GM19438 (cell line): Measurements from ENCODE around the gene SPPL3.
"Not testable (repeated sequence)": the region's sequence is repeated elsewhere in the genome, so short reads cannot be mapped to it uniquely, and the experiment has no call there.

Experiments used
- ATAC-seq: cut with Tn5 transposase; IDR thresholded peaks from one replicate; pipeline ENCODE4 v1.9.1; 2021; ENCODE audit warnings: low read depth; ENCODE audit not compliant: unreplicated experiment

SPPL3 gene

DNA sequence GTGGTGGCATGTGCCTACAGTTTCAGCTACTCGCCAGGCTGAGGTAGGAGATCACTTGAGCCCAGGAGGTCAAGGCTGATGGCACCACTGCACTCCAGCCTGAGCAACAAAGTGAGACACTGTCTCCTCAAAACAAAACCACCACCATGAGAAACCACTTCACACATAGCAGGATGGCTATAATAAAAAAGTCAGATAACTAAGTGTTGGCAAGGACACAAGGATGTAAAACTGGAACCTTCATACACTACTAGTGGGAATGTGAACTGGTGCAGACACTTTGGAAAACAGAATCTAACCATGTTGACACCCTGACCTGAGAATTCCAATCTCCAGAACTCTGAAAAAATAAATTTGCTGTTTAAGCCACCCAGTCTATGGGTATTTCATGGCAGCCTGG, 110.8 kb downstream of the SPPL3 start:
- no peak for ATAC-seq

- ATAC-seq, result not testable (repeated sequence)
Measured at GRCh38 chr12:120792456-120792855, 111.7 kb downstream of the SPPL3 start.

DNA sequence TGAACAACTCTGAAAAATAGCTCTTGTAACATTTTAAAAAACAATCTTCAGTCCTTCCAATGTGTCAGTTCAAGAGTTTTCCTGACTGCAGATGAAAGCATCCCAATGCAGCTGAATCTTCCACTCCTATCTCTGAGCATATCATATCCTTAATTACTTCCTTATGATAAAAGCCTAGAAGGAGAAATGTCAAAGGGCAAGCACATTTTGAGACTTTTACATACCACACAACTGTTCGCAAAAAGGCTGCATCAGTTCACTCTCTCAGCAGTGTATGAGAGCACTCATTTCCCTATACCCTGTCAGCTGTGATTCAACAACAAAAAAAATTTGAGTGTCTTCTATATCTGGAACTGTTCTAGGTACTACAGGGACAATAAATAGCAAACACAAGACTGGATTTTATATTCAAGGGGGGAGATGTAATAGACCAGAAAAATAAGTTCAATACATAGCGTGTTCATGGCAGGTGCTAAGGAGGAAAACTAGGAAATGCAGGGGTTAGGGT, 112.4 kb downstream of the SPPL3 start:
- no peak for ATAC-seq

GRCh38 chr12:120790114-120790513, 114.0 kb downstream of the SPPL3 start:
- no peak for ATAC-seq

DNA sequence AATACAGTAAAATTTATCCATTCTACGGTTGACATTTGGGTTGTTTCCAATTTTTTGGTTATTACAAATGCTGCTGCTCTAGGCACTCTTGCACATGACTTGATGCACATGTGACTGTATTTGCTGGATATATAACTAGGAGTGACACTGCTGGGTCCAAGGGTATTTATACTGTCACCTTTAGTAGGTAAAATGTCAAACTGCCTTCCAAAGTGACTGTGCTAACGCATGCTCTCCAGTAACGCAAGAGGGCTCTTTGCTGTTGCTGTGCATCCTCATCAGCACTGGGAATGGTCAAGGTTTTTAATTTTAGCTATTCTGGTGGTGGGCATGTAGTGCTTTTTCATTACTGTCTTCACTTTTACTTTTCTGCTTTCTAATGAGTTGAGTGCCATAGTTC, 116.3 kb downstream of the SPPL3 start:
- no peak for ATAC-seq

GRCh38 chr12:120784804-120785203, 119.4 kb downstream of the SPPL3 start:
- ATAC-seq, result no peak

- no peak for ATAC-seq
Measured at GRCh38 chr12:120783197-120783596, 121.0 kb downstream of the SPPL3 start.

- no peak for ATAC-seq
Measured at GRCh38 chr12:120775862-120776552, 128.2 kb downstream of the SPPL3 start.

DNA sequence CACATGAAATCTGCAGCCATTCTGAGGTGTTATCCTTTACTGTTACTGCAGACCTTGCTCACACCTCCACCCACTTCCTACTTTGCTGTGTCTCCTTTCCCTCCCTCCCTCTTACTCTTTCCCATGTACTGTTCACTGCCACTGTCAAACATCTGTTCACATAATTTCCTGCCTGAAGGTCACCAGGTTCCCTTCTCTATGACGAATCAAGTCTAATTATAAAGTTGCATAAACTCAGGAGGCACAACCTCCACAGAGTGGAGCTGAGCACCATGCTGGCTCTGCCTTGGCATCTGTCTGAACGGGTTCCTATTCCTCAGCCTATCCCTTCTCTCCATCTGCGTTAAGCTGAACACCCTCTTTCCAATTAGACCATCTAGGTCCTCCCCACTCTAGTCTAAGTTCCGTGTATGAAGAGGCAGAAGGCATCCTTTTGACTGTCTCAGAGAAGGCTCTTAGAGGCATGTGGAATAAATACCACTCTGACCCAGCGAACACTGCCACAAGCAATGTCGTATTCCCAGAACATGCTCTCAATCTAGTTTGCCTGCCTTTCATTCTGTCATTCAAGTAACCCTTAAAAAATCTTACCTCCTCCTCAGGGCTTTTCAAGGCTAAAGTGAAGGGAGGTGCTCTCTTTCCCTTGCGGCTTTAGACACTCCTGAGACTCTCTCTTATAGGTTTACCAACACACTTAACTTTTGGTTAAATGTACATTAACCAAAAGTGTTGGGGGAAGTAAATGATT, 129.8 kb downstream of the SPPL3 start:
- ATAC-seq, result no peak

DNA sequence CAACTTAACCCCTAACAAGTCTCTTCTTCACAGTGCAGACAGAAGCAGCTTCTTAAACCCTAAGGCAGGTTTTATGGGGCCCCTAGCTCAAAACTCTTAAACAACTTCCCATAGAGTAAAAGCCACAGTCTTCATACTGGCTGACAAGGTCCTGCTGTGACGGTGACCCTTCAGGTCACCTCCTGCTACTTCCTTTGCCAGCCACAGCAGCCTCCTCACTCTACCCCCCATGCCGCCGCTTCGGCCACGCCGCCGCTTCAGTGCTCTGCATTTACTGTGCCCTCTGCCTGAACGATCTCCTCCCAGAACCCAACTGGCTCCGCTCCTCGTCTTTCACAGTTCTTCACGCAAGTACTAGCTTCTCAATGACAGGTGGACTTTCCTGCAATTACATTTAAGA, 133.1 kb downstream of the SPPL3 start:
- ATAC-seq, result no peak

DNA sequence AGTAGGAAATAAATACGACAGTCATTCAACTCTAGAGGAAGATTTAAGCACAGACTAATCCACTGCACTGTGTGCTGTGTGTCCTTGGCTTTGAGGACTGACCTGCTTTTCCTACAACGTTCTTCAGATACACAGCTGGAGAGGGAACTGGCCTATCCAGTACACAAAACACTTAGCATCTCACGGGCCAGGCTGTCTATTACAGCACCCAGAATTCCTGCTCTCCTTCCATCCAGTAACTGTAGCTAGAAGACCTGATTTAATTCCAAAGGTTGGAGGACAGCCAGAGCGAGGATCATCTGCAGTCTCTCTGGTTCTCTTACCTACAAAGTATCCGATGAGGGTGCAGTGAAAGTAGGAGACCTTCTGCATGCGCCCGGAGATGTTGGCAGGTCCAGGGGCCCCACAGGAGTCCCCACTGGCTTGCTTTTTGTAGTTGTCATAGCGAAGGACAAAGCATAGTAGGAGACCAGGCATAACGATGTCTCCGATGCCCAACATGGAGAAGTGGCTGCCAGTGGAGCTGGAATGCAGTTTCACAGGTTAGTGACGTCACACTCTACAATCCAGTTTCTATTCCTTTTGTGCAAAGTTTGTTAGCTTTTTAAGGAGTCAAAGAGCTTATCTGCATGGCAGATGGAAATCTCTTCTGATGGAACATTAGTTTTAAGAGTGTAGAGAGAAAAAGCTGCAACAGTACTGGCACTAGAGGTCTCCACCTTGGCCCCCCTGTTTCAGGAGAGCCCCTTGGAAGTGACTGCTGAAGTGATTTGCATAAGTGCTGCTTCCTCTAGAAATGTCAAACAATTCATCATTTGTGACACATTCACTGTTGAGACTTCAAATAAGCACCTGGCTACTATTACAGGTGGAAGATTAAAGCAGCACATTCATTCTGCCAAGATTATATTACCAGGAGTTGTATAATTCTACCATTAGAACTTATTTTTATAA, 136.8 kb downstream of the SPPL3 start:
- no peak for ATAC-seq

- no peak for ATAC-seq
Measured at GRCh38 chr12:120766566-120766965, 137.6 kb downstream of the SPPL3 start.

- ATAC-seq, result no peak
Measured at GRCh38 chr12:120764816-120765215, 139.3 kb downstream of the SPPL3 start.

GRCh38 chr12:120763250-120763649, 140.9 kb downstream of the SPPL3 start:
- no peak for ATAC-seq

GRCh38 chr12:120762086-120762485, 142.1 kb downstream of the SPPL3 start:
- ATAC-seq, result no peak

DNA sequence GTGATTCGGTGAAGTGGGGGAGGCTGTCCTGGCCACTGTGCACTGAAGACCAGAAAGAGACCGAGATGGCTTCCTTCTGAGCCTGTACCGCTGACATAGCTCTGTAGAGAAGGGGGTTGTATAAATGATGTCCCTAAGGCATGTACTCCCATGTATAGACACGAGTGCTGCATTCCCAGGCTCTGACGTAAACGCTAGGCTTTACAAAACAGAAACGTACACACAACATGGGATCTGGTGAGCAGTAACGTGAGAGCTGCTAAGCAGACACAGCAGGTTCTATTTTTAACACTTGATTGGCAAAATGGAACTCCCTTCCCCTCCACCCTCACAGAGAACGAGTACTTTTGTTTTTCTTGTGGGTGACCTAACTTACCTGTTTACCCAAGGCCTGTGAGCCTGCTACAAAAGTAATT, 142.6 kb downstream of the SPPL3 start:
- no peak for ATAC-seq

DNA sequence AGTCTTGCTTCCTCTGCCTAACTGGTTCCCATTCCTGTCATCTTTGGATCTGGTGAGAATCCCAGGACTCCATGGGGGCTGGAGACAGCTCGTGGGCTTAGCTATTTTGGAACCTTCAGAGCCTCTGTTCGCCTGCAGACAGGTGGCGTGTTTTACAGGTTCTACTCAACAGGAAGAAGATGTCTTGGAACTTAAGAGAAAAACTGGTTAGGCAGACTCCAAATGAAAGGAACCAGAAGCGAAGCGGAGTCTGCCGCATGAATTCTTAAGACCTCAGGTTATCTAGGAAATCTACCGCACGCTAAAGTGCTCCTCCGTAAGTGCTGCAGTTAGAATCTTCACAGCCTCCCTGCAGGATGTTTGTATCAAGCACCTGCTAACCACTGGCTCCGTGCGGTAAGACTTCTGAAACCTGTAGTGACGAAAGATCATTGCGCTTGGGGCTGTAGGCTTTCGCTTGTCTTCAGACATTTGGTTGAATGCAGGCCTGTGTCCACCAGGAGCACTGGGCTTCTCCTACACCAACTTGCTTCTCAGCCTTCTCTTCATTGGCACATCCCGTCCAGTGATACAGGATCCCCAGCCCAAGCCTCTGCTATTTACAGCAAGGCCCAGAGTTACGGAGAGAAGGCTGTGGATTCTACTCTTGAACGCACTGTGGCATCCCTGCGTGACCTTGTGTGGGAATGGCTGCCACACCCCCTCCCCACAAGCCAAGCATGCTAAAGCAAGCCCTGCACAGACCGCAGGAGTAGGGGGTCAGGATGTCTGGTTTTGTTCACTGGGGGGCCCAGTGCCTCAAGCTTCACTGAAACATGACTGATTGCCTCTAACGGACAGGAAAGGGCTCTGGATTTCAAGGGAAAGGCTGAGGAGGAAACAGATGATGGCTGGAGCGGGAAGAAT, 143.6 kb downstream of the SPPL3 start:
- ATAC-seq, result no peak

DNA sequence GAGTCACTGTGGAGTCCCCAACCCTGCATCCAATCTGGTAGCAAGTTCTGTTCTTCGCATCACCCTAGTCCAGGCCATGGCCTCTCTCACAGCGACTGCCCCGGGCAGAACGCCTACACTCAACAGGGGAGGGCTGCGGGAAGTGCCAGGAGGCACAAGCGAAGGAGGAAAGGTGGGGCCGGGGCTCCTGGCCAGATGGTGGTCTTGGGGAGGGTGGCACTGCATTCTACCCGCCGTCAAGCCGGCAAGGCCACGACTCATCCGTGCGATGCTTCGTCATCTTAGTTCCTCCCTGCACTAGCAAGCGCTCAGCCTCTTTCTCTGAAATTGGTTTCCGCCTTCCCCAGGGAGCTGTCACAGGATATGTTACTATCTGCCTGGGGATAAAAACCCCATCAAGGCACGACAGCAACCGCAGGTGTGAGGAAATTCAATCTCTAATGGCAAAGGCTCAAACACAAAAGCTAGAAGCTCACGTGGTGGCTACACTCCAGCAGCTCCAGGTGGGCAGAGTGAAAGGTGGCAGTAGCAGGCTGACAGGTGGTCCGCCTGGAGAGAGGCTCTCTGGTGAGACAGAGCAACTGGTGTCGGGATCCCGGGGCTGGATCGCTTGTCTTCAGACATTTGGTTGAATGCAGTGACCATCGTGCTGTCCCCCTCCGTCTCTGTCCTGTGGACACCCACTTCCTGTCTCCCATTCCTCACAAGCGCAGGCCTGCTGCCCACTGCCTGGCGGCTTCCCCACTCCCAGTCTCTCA, 144.4 kb downstream of the SPPL3 start:
- ATAC-seq, result no peak
